ENCODE results near the gene GIMAP7. TPM values are rescaled to one million over a fixed set of nuclear protein-coding genes. Genes with fewer than 3 reads are reported as not detected.

Gene GIMAP7
- total RNA-seq, 1 experiment from 2014 or later, result not detected

DNA sequence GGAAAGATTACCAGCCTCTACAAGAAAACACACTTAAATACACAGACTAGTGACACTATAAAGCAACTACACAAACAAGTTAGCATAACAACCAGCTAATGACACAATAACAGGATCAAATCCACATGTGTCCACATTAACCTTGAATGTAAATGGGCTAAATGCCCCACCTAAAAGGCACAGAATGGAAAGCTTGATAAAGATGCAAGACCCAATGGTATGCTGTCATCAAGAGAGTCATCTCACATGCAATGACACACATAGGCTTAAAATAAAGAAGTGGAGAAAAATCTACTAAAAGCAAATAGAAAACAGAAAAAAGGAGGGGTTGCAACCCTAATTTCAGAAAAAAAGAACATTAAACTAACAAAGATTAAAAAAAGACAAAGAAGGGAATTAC is 38.5 kb downstream of the GIMAP7 start:
- Histone ChIP-seq H3K36me3 (ENCODE audit: low read depth, low read length) (no peaks in the 10 kb centered on the region), H3K9ac (ENCODE audit: low read length) (no peak overlapping the region), H3F3A (ENCODE audit: low read length, unreplicated experiment) (no peaks in the 10 kb centered on the region), H3K4me1 (ENCODE audit: insufficient read depth, low read length) (no peaks in the 10 kb centered on the region), H3K9me3 (ENCODE audit: low read length) (no peaks in the 10 kb centered on the region), H3K4me3 (ENCODE audit: low read length) (no peak overlapping the region), H3K4me2 (ENCODE audit: low read length) (no peak overlapping the region), H3K79me2 (ENCODE audit: low read length) (no peaks in the 10 kb centered on the region), H4K20me1 (ENCODE audit: low read length) (no peaks in the 10 kb centered on the region), H2AFZ (ENCODE audit: low read length) (no peak overlapping the region), H3K27me3 (ENCODE audit: low read length) (peaks cover 4% of the 10 kb centered on the region; the same call in 1 of the 2 replicates), H3K27ac (ENCODE audit: low read length) (no peak overlapping the region), H3K9me2 (replicated peaks; ENCODE audit: low read length) (no peaks in the 10 kb centered on the region)
- ATAC-seq (no peak), DNase-seq (no peak)
- BruUV-seq (replicated peaks), result no TSS peak
- ChIA-PET CTCF (no interaction called here), POLR2A (ENCODE audit: unreplicated experiment) (no interaction called here)
- intact Hi-C loops (cut with micrococcal nuclease), result no loop called here
- TF ChIP-seq EZH2phosphoT487 (IDR thresholded peaks at IDR 0.05; ENCODE audit: borderline replicate concordance, low read length), result no peak
- TF ChIP-seq, protein P1, sequence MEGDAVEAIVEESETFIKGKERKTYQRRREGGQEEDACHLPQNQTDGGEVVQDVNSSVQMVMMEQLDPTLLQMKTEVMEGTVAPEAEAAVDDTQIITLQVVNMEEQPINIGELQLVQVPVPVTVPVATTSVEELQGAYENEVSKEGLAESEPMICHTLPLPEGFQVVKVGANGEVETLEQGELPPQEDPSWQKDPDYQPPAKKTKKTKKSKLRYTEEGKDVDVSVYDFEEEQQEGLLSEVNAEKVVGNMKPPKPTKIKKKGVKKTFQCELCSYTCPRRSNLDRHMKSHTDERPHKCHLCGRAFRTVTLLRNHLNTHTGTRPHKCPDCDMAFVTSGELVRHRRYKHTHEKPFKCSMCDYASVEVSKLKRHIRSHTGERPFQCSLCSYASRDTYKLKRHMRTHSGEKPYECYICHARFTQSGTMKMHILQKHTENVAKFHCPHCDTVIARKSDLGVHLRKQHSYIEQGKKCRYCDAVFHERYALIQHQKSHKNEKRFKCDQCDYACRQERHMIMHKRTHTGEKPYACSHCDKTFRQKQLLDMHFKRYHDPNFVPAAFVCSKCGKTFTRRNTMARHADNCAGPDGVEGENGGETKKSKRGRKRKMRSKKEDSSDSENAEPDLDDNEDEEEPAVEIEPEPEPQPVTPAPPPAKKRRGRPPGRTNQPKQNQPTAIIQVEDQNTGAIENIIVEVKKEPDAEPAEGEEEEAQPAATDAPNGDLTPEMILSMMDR (conservative IDR thresholded peaks at IDR 0.05; ENCODE audit: low read depth, low read length), result no peak
- no peak for TF ChIP-seq EZH2 (IDR thresholded peaks at IDR 0.05; ENCODE audit: low read length, unreplicated experiment)

GRCh38 chr7:150556521-150557138 is 42.0 kb downstream of the GIMAP7 start:
- TF ChIP-seq EZH2 (IDR thresholded peaks at IDR 0.05; ENCODE audit: low read length, unreplicated experiment) (no peak), EZH2phosphoT487 (IDR thresholded peaks at IDR 0.05; ENCODE audit: borderline replicate concordance, low read length) (no peak)
- TF ChIP-seq, protein P1 (conservative IDR thresholded peaks at IDR 0.05; ENCODE audit: low read depth, low read length), result no peak
- Histone ChIP-seq H3K4me3 (ENCODE audit: low read length) (no peak overlapping the region), H3K4me2 (ENCODE audit: low read length) (no peak overlapping the region), H3K9me2 (replicated peaks; ENCODE audit: low read length) (no peaks in the 10 kb centered on the region), H3K36me3 (ENCODE audit: low read depth, low read length) (no peaks in the 10 kb centered on the region), H3K27me3 (ENCODE audit: low read length) (no peaks in the 10 kb centered on the region), H4K20me1 (ENCODE audit: low read length) (no peaks in the 10 kb centered on the region), H3K79me2 (ENCODE audit: low read length) (no peaks in the 10 kb centered on the region), H3F3A (ENCODE audit: low read length, unreplicated experiment) (no peaks in the 10 kb centered on the region), H3K27ac (ENCODE audit: low read length) (no peak overlapping the region), H3K4me1 (ENCODE audit: insufficient read depth, low read length) (no peaks in the 10 kb centered on the region), H3K9ac (ENCODE audit: low read length) (no peak overlapping the region), H3K9me3 (ENCODE audit: low read length) (no peaks in the 10 kb centered on the region), H2AFZ (ENCODE audit: low read length) (no peak overlapping the region)
- no TSS peak for BruUV-seq (replicated peaks)
- intact Hi-C loops (cut with micrococcal nuclease), result no loop called here
- ChIA-PET CTCF (no interaction called here), POLR2A (ENCODE audit: unreplicated experiment) (no interaction called here)
- DNase-seq (no peak), ATAC-seq (no peak)

- intact Hi-C loops (cut with micrococcal nuclease), result no loop called here
- H3K27ac ChIP-seq (ENCODE audit: low read length), result no peak overlapping the region
- no peak for TF ChIP-seq EZH2phosphoT487 (IDR thresholded peaks at IDR 0.05; ENCODE audit: borderline replicate concordance, low read length)
- TF ChIP-seq, protein P1 (conservative IDR thresholded peaks at IDR 0.05; ENCODE audit: low read depth, low read length), result no peak
- no peak for TF ChIP-seq EZH2 (IDR thresholded peaks at IDR 0.05; ENCODE audit: low read length, unreplicated experiment)
- H3K9me2 ChIP-seq (replicated peaks; ENCODE audit: low read length), result no peaks in the 10 kb centered on the region
- H3K36me3 ChIP-seq (ENCODE audit: low read depth, low read length), result no peaks in the 10 kb centered on the region
- H3K4me2 ChIP-seq (ENCODE audit: low read length), result no peak overlapping the region
- ATAC-seq (no peak), DNase-seq (no peak)
- no peaks in the 10 kb centered on the region for H3K79me2 ChIP-seq (ENCODE audit: low read length)
- no peak overlapping the region for H2AFZ ChIP-seq (ENCODE audit: low read length)
- no peak overlapping the region for H3K9ac ChIP-seq (ENCODE audit: low read length)
- ChIA-PET CTCF (no interaction called here), POLR2A (ENCODE audit: unreplicated experiment) (no interaction called here)
- no peak overlapping the region for H3K4me3 ChIP-seq (ENCODE audit: low read length)
- no peaks in the 10 kb centered on the region for H3F3A ChIP-seq (ENCODE audit: low read length, unreplicated experiment)
- BruUV-seq (replicated peaks), result no TSS peak
- H3K9me3 ChIP-seq (ENCODE audit: low read length), result no peaks in the 10 kb centered on the region
- H3K4me1 ChIP-seq (ENCODE audit: insufficient read depth, low read length), result no peaks in the 10 kb centered on the region
- H4K20me1 ChIP-seq (ENCODE audit: low read length), result no peaks in the 10 kb centered on the region
- H3K27me3 ChIP-seq (ENCODE audit: low read length), result peaks cover 25% of the 10 kb centered on the region; the same call in 1 of the 2 replicates
These were observed 45.8 kb downstream of the GIMAP7 start for GRCh38 chr7:150560486-150560885.
